GM12875 (cell line): ENCODE measurements around the gene FGFR1OP2.

Source experiments
- H3K4me3 ChIP-seq: one replicate; pipeline ENCODE4 v1.5.1; 2011; ENCODE audit warnings: low read depth, low read length, control low read depth
- TF ChIP-seq, protein P1 (sequence below): IDR thresholded peaks from 2 replicates; pipeline ENCODE4 v1.5.1; 2011; ENCODE audit warnings: low read depth, mild to moderate bottlenecking, control low read depth, inconsistent platforms, low read length, moderate library complexity, borderline replicate concordance; ENCODE audit not compliant: insufficient read depth

FGFR1OP2 gene

DNA sequence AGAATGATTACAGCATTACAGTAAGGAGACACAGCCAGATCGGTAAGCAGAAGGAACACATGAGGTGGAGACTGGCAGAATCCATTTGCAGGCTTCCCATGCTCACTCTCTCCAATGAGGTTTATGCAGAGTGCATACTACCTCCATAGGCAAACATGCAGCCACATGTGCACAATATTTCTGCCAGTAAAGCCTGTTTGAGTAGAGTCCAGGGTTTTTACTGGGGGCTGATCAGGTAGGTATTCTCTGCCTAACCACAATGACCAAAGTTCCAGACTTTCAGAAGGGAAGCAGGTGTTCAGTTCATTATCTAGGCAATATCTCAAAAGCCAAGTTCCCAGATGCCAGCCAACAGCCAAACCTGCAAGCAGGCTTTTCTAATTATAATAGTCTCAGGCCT lies 31.6 kb upstream of the FGFR1OP2 start:
- no peak overlapping the region for H3K4me3 ChIP-seq
- TF ChIP-seq, protein P1, sequence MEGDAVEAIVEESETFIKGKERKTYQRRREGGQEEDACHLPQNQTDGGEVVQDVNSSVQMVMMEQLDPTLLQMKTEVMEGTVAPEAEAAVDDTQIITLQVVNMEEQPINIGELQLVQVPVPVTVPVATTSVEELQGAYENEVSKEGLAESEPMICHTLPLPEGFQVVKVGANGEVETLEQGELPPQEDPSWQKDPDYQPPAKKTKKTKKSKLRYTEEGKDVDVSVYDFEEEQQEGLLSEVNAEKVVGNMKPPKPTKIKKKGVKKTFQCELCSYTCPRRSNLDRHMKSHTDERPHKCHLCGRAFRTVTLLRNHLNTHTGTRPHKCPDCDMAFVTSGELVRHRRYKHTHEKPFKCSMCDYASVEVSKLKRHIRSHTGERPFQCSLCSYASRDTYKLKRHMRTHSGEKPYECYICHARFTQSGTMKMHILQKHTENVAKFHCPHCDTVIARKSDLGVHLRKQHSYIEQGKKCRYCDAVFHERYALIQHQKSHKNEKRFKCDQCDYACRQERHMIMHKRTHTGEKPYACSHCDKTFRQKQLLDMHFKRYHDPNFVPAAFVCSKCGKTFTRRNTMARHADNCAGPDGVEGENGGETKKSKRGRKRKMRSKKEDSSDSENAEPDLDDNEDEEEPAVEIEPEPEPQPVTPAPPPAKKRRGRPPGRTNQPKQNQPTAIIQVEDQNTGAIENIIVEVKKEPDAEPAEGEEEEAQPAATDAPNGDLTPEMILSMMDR = no peak

DNA sequence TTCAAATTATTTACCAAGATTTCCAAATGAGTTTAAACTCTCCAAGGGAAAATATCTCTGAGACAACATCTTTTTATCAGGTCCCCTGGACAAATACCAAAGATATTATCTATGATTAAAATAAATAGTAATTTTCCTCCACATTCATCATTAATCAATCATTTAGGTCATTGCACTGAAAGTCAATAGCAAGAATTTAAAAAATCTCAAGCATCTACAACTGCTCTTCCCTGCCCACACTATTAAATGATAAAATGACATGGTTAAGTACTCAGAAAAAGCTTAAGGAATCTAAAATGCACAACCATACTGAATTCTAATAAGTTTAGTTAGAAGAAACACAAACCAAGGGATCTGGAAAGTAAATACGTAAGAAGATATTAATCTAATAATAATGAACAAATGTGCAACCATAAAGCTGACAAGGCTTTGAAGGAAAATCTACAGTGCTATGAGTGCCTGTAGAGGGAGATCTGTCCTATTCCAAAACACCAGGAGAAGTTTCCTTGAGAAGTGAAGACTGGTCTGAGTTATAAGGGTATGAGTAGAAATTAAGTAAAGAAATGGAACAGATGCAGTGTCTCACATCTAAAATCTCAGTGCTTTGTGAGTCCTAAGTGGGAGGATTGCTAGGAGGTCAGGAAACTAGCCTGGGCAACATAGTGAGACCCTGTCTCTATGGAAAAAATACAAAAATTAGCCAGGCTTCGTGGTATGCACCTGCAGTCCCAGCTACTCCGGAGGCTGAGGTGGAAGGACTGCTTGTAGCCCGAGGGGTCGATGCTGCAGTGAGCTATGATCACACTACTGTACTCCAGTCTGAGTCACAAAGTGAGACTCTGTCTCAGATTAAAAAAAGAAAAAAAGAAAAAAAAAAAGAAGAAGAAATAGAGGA lies 19.7 kb upstream of the FGFR1OP2 start:
- H3K4me3 ChIP-seq = no peak overlapping the region
- TF ChIP-seq, protein P1 = no peak

DNA sequence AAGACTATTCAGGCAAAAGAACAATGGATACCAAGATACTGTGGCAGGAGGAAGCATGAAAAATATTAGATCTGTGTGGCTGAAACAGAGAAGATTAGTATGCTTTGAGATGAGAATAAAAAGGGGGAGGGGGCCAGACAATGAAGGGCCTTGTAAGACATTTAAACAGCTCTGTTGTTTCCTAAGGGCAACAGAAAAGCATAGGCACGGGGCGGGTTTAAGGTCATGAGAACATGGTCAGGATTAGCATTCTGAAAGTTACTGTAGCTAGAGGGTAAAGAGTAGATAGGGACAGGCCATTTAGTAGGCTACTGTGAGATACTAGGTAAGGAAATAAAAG lies 19.1 kb upstream of the FGFR1OP2 start:
- no peak overlapping the region for H3K4me3 ChIP-seq
- TF ChIP-seq, protein P1 = no peak

DNA sequence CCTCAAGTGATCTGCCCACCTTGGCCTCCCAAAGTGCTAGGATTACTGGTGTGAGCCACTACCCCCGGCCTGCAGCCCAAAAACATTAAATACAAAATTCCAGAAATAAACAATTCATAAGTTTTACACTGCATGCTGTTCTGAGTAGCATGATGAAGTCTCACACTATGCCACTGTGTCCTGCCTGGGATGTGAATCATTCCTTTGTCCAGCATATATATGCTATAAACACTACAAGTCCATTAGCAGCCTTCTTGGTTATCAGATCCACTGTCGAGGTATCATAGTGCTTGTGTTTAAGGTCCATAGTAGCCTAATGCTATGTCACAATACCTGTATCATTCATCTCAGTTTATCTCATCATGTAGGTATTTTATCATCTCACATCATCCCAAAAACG lies 16.4 kb upstream of the FGFR1OP2 start:
- H3K4me3 ChIP-seq = no peak overlapping the region
- TF ChIP-seq, protein P1 = no peak

DNA sequence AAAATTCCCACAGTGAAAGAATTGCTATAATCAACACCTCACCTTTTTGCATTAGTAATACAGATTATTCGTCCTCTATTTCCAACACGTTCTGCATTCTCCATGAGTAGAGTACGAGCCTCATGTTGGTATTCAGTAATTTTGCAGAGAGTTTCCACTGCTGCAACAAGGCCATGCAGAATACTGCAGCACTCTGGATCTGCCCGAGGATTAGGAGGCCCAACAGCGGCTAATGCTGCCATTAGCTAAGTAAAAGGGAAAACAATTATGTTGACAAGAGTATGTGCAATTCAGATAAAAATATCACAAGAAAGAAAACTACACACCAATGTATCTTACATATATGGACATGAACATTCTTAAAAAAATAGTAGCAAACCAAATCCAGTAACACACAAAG lies 9.6 kb upstream of the FGFR1OP2 start:
- no peak overlapping the region for H3K4me3 ChIP-seq
- TF ChIP-seq, protein P1 = no peak

DNA sequence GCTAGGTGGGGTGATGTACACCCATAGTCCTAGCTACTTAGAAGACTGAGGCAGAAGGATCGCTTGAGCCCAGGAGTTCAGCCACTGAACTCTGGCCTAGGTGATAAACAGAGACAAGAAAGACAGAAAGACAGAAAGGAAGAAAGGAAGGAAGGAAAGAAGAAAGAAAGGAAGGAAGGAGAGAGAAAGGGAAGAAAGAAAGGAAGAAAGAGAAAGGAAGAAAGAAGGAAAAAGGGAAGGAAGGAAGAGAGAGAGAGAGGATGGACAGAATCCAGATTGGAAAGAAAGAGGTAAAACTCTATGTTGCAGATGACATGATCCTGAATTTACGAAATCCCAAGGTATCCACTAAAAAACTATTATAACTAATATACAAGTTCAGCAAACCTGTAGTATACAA lies 8.7 kb upstream of the FGFR1OP2 start:
- no peak overlapping the region for H3K4me3 ChIP-seq
- TF ChIP-seq, protein P1 = no peak
